SK-N-SH treated with all-trans-retinoic acid at 6 μM for 48 hours (cell line): ENCODE data around the gene SLC9A2.

Source experiments
- ARNTL ChIP-seq: fragments of 450-650 bp; formaldehyde crosslinking; IDR thresholded peaks from 2 replicates; pipeline ENCODE4 v1.5.0; 2020; ENCODE audit warnings: low read depth, mild to moderate bottlenecking, moderate library complexity, borderline replicate concordance
- BACH2 ChIP-seq: fragments of 250-450 bp; sonication (Bioruptor Pico); IDR thresholded peaks from 2 replicates; pipeline ENCODE4 v1.9.0; 2021; ENCODE audit warnings: mild to moderate bottlenecking, borderline replicate concordance
- ESRRG ChIP-seq: fragments of 250-450 bp; sonication (Bioruptor Pico); IDR thresholded peaks from 2 replicates; pipeline ENCODE4 v1.6.1; 2021; ENCODE audit warnings: mild to moderate bottlenecking
- ISL1 ChIP-seq: fragments of 250-450 bp; sonication (Bioruptor Pico); IDR thresholded peaks from 2 replicates; pipeline ENCODE4 v2.1.2; 2022; ENCODE audit warnings: mild to moderate bottlenecking, moderate library complexity
- RARB ChIP-seq: fragments of 250-450 bp; sonication (Bioruptor Pico); IDR thresholded peaks from 2 replicates; pipeline ENCODE4 v1.8.0; 2021; ENCODE audit warnings: mild to moderate bottlenecking, moderate library complexity
- SNAI2 ChIP-seq: fragments of 250-450 bp; sonication (Bioruptor Pico); IDR thresholded peaks from 2 replicates; pipeline ENCODE4 v1.5.0; 2020; ENCODE audit warnings: mild to moderate bottlenecking, moderate library complexity
- TOX ChIP-seq: fragments of 250-450 bp; sonication (Bioruptor Pico); IDR thresholded peaks from 2 replicates; pipeline ENCODE4 v1.8.0; 2021; ENCODE audit warnings: mild to moderate bottlenecking, moderate library complexity, borderline replicate concordance
- ZC3H10 ChIP-seq: fragments of 250-450 bp; sonication (Bioruptor Pico); IDR thresholded peaks from 2 replicates; pipeline ENCODE4 v1.5.1; 2021; ENCODE audit warnings: mild to moderate bottlenecking, moderate library complexity
- ZFP30 ChIP-seq: fragments of 450-650 bp; formaldehyde crosslinking; IDR thresholded peaks from 2 replicates; pipeline ENCODE4 v1.5.0; 2022; ENCODE audit warnings: mild to moderate bottlenecking, moderate library complexity
- ZNF565 ChIP-seq: fragments of 450-650 bp; formaldehyde crosslinking; conservative IDR thresholded peaks from 2 replicates; pipeline ENCODE4 v1.5.0; 2020; ENCODE audit warnings: low read depth, mild to moderate bottlenecking, moderate library complexity
- TF ChIP-seq, protein P1 (sequence below): fragments of 250-450 bp; sonication (Bioruptor Pico); IDR thresholded peaks from 2 replicates; pipeline ENCODE4 v1.8.0; 2020; ENCODE audit warnings: mild to moderate bottlenecking, moderate library complexity, borderline replicate concordance
- TF ChIP-seq, protein P2 (sequence below): fragments of 250-450 bp; sonication (Bioruptor Pico); IDR thresholded peaks from 2 replicates; pipeline ENCODE4 v1.5.1; 2020; ENCODE audit warnings: low read depth, mild to moderate bottlenecking, moderate library complexity
- TF ChIP-seq, protein P3 (sequence below): fragments of 250-450 bp; sonication (Bioruptor Pico); IDR thresholded peaks from 2 replicates; pipeline ENCODE4 v1.5.1; 2021; ENCODE audit warnings: mild to moderate bottlenecking, moderate library complexity
- TF ChIP-seq, protein P4 (sequence below): fragments of 250-450 bp; sonication (Bioruptor Pico); IDR thresholded peaks from 2 replicates; pipeline ENCODE4 v1.8.0; 2021; ENCODE audit warnings: low read depth, mild to moderate bottlenecking, moderate library complexity, borderline replicate concordance

DNA sequence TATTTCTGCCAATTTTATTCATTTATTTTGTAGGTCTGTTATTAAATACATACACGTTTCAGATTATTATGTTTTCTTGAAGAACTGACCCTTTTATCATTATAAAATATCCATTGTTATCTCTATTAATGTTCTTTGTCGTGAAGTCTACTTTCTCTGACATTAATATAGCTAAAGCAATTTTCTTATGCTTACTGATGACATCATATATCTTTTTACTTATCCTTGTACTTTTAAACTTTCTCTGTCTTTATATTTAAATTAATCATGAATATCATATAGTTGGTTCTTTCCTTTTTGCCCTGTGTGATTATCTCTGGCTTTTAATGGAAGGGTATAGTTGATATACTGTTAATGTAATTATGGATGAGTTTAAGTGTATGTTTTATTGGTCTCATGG, 36.5 kb upstream of the SLC9A2 start:
- TF ChIP-seq, protein P1, sequence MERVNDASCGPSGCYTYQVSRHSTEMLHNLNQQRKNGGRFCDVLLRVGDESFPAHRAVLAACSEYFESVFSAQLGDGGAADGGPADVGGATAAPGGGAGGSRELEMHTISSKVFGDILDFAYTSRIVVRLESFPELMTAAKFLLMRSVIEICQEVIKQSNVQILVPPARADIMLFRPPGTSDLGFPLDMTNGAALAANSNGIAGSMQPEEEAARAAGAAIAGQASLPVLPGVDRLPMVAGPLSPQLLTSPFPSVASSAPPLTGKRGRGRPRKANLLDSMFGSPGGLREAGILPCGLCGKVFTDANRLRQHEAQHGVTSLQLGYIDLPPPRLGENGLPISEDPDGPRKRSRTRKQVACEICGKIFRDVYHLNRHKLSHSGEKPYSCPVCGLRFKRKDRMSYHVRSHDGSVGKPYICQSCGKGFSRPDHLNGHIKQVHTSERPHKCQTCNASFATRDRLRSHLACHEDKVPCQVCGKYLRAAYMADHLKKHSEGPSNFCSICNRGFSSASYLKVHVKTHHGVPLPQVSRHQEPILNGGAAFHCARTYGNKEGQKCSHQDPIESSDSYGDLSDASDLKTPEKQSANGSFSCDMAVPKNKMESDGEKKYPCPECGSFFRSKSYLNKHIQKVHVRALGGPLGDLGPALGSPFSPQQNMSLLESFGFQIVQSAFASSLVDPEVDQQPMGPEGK (CRISPR knock-in tag), result no peak
- TF ChIP-seq RARB (CRISPR knock-in tag) (no peak), ZNF565 (CRISPR knock-in tag) (no peak), ARNTL (no peak), ZC3H10 (CRISPR knock-in tag) (no peak), ZFP30 (CRISPR knock-in tag) (no peak), ESRRG (CRISPR knock-in tag) (no peak), BACH2 (CRISPR knock-in tag) (no peak), ISL1 (CRISPR knock-in tag) (no peak), SNAI2 (CRISPR knock-in tag) (no peak), TOX (CRISPR knock-in tag) (no peak)
- TF ChIP-seq, protein P2, sequence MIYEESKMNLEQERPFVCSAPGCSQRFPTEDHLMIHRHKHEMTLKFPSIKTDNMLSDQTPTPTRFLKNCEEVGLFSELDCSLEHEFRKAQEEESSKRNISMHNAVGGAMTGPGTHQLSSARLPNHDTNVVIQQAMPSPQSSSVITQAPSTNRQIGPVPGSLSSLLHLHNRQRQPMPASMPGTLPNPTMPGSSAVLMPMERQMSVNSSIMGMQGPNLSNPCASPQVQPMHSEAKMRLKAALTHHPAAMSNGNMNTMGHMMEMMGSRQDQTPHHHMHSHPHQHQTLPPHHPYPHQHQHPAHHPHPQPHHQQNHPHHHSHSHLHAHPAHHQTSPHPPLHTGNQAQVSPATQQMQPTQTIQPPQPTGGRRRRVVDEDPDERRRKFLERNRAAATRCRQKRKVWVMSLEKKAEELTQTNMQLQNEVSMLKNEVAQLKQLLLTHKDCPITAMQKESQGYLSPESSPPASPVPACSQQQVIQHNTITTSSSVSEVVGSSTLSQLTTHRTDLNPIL (CRISPR knock-in tag), result no peak
- TF ChIP-seq, protein P3, sequence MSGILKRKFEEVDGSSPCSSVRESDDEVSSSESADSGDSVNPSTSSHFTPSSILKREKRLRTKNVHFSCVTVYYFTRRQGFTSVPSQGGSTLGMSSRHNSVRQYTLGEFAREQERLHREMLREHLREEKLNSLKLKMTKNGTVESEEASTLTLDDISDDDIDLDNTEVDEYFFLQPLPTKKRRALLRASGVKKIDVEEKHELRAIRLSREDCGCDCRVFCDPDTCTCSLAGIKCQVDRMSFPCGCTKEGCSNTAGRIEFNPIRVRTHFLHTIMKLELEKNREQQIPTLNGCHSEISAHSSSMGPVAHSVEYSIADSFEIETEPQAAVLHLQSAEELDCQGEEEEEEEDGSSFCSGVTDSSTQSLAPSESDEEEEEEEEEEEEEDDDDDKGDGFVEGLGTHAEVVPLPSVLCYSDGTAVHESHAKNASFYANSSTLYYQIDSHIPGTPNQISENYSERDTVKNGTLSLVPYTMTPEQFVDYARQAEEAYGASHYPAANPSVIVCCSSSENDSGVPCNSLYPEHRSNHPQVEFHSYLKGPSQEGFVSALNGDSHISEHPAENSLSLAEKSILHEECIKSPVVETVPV (CRISPR knock-in tag), result no peak
- TF ChIP-seq, protein P4, sequence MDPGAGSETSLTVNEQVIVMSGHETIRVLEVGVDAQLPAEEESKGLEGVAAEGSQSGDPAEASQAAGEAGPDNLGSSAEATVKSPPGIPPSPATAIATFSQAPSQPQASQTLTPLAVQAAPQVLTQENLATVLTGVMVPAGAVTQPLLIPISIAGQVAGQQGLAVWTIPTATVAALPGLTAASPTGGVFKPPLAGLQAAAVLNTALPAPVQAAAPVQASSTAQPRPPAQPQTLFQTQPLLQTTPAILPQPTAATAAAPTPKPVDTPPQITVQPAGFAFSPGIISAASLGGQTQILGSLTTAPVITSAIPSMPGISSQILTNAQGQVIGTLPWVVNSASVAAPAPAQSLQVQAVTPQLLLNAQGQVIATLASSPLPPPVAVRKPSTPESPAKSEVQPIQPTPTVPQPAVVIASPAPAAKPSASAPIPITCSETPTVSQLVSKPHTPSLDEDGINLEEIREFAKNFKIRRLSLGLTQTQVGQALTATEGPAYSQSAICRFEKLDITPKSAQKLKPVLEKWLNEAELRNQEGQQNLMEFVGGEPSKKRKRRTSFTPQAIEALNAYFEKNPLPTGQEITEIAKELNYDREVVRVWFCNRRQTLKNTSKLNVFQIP (CRISPR knock-in tag), result no peak
